Natural killer cell treated with Interleukin-12 subunit alpha and Interleukin-12 subunit beta and Interleukin-15 and Interleukin-18, amount 100 ng/mL, for 72 hours (primary cell): ENCODE results near the gene DAPK1. TPM values are rescaled to one million over a fixed set of nuclear protein-coding genes. Genes with fewer than 3 reads are reported as not detected.

Experiments used
- ATAC-seq, 2 donors: fragments of 150-1000 bp; cut with Tn5 transposase in 1 of 2; sonication (Bioruptor Pico), chemical (Tn5 transposase) in 1 of 2; 2 replicates each; pipeline ENCODE4 v1.10.0; 2021
- DNase-seq: peaks from one replicate; pipeline ENCODE4 v3.0.0; 2022; ENCODE audit warnings: low spot score
- H3K27ac Mint-ChIP-seq, 2 donors: 1 replicate in 1 of 2; 2 replicates in 1 of 2; pipeline ENCODE4 v1.8.0; 2022; ENCODE audit warnings: mixed read lengths in 2 of 2, mild to moderate bottlenecking in 1 of 2, moderate library complexity in 1 of 2
- H3K27me3 Mint-ChIP-seq, 2 donors: 1 replicate in 1 of 2; 2 replicates in 1 of 2; pipeline ENCODE4 v1.8.0; 2022; ENCODE audit warnings: mixed read lengths in 2 of 2
- H3K36me3 Mint-ChIP-seq: one replicate; pipeline ENCODE4 v1.8.0; 2022; ENCODE audit warnings: mixed read lengths
- H3K4me1 Mint-ChIP-seq, 2 donors: 1 replicate in 1 of 2; 2 replicates in 1 of 2; pipeline ENCODE4 v1.8.0; 2022; ENCODE audit warnings: low read depth in 2 of 2, mixed read lengths in 2 of 2, mild to moderate bottlenecking in 1 of 2
- H3K4me3 Mint-ChIP-seq: one replicate; pipeline ENCODE4 v1.8.0; 2022; ENCODE audit warnings: mixed read lengths
- H3K9me3 Mint-ChIP-seq: 2 replicates; pipeline ENCODE4 v1.8.0; 2022; ENCODE audit warnings: mixed read lengths
- total RNA-seq, 2 donors: library from RNA; stranded (reverse); gene quantifications; one replicate each; pipeline ENCODE4 v1.2.3, GENCODE V29; 2022

The DAPK1 gene
- total RNA-seq, 2 donors from 2014 or later = 8.5 to 31.7 TPM

- H3K27me3 Mint-ChIP-seq = no peaks in the 10 kb centered on the region
- no peaks in the 10 kb centered on the region for H3K36me3 Mint-ChIP-seq
- no peak for DNase-seq
- peaks cover 4 to 5% of the 10 kb centered on the region in 2 donors for H3K4me1 Mint-ChIP-seq
- H3K4me3 Mint-ChIP-seq = no peak overlapping the region
- no peak for ATAC-seq
- H3K9me3 Mint-ChIP-seq = no peaks in the 10 kb centered on the region
- no peak overlapping the region for H3K27ac Mint-ChIP-seq
These were observed 34.0 kb downstream of the DAPK1 start for GRCh38 chr9:87531370-87532295.

GRCh38 chr9:87533271-87533670, 35.6 kb downstream of the DAPK1 start:
- Mint-ChIP-seq H3K27me3 (no peaks in the 10 kb centered on the region), H3K36me3 (no peaks in the 10 kb centered on the region), H3K4me1 (peaks cover 4 to 5% of the 10 kb centered on the region in 2 donors), H3K27ac (no peak overlapping the region), H3K4me3 (no peak overlapping the region), H3K9me3 (no peaks in the 10 kb centered on the region)
- ATAC-seq (no peak), DNase-seq (no peak)

- Mint-ChIP-seq H3K27me3 (no peaks in the 10 kb centered on the region), H3K4me3 (no peak overlapping the region), H3K27ac (no peak overlapping the region), H3K36me3 (no peaks in the 10 kb centered on the region), H3K9me3 (no peaks in the 10 kb centered on the region), H3K4me1 (peaks cover 4 to 5% of the 10 kb centered on the region in 2 donors)
- ATAC-seq (no peak), DNase-seq (no peak)
These were observed 36.4 kb downstream of the DAPK1 start for GRCh38 chr9:87534036-87534435.

- Mint-ChIP-seq H3K4me3 (no peak overlapping the region), H3K27ac (no peak overlapping the region), H3K36me3 (no peaks in the 10 kb centered on the region), H3K27me3 (no peaks in the 10 kb centered on the region), H3K9me3 (no peaks in the 10 kb centered on the region), H3K4me1 (peaks cover 4 to 5% of the 10 kb centered on the region in 2 donors)
- ATAC-seq (no peak), DNase-seq (no peak)
These were observed 37.3 kb downstream of the DAPK1 start for GRCh38 chr9:87534957-87535356.

- H3K27ac Mint-ChIP-seq = no peak overlapping the region
- no peaks in the 10 kb centered on the region for H3K36me3 Mint-ChIP-seq
- no peaks in the 10 kb centered on the region for H3K27me3 Mint-ChIP-seq
- DNase-seq = no peak
- ATAC-seq = peak in 1 of 2 donors; percentile 46
- no peak overlapping the region for H3K4me3 Mint-ChIP-seq
- H3K4me1 Mint-ChIP-seq = peaks cover 4 to 5% of the 10 kb centered on the region in 2 donors
- no peaks in the 10 kb centered on the region for H3K9me3 Mint-ChIP-seq
These were observed 38.3 kb downstream of the DAPK1 start for GRCh38 chr9:87535817-87536539.

GRCh38 chr9:87537625-87538024, 40.0 kb downstream of the DAPK1 start:
- DNase-seq = no peak
- H3K4me1 Mint-ChIP-seq = peaks cover 4 to 5% of the 10 kb centered on the region in 2 donors
- H3K9me3 Mint-ChIP-seq = no peaks in the 10 kb centered on the region
- H3K36me3 Mint-ChIP-seq = no peaks in the 10 kb centered on the region
- no peak overlapping the region for H3K27ac Mint-ChIP-seq
- no peak overlapping the region for H3K4me3 Mint-ChIP-seq
- H3K27me3 Mint-ChIP-seq = no peaks in the 10 kb centered on the region
- ATAC-seq = no peak

- Mint-ChIP-seq H3K4me1 (peaks cover 4 to 5% of the 10 kb centered on the region in 2 donors), H3K9me3 (no peaks in the 10 kb centered on the region), H3K27me3 (no peaks in the 10 kb centered on the region), H3K27ac (no peak overlapping the region), H3K4me3 (no peak overlapping the region), H3K36me3 (no peaks in the 10 kb centered on the region)
- ATAC-seq (no peak), DNase-seq (no peak)
These were observed 42.9 kb downstream of the DAPK1 start for GRCh38 chr9:87540444-87541105.

- no peak for ATAC-seq
- H3K4me1 Mint-ChIP-seq = no peaks in the 10 kb centered on the region
These were observed 44.0 kb downstream of the DAPK1 start for GRCh38 chr9:87541663-87542062.

GRCh38 chr9:87542141-87542540, 44.5 kb downstream of the DAPK1 start:
- H3K27ac Mint-ChIP-seq = no peak overlapping the region
- no peaks in the 10 kb centered on the region for H3K9me3 Mint-ChIP-seq
- no peaks in the 10 kb centered on the region for H3K27me3 Mint-ChIP-seq
- ATAC-seq = no peak
- no peak overlapping the region for H3K4me3 Mint-ChIP-seq
- no peaks in the 10 kb centered on the region for H3K36me3 Mint-ChIP-seq
- no peak for DNase-seq
- no peaks in the 10 kb centered on the region for H3K4me1 Mint-ChIP-seq

More at GRCh38 chr9:87541663-87542062, 44.0 kb downstream of the DAPK1 start:
- H3K27ac Mint-ChIP-seq = no peak overlapping the region
- no peaks in the 10 kb centered on the region for H3K9me3 Mint-ChIP-seq
- H3K4me3 Mint-ChIP-seq = no peak overlapping the region
- no peaks in the 10 kb centered on the region for H3K27me3 Mint-ChIP-seq
- no peak for DNase-seq
- no peaks in the 10 kb centered on the region for H3K36me3 Mint-ChIP-seq

GRCh38 chr9:87543251-87543650, 45.6 kb downstream of the DAPK1 start:
- no peaks in the 10 kb centered on the region for H3K36me3 Mint-ChIP-seq
- ATAC-seq = no peak
- no peaks in the 10 kb centered on the region for H3K9me3 Mint-ChIP-seq
- no peaks in the 10 kb centered on the region for H3K27me3 Mint-ChIP-seq
- no peak overlapping the region for H3K4me3 Mint-ChIP-seq
- H3K27ac Mint-ChIP-seq = no peak overlapping the region
- no peak for DNase-seq
- no peaks in the 10 kb centered on the region for H3K4me1 Mint-ChIP-seq

- DNase-seq (no peak), ATAC-seq (no peak)
- no peak overlapping the region for H3K4me3 Mint-ChIP-seq
- no peaks in the 10 kb centered on the region for H3K36me3 Mint-ChIP-seq
- H3K9me3 Mint-ChIP-seq = no peaks in the 10 kb centered on the region
- no peak overlapping the region for H3K27ac Mint-ChIP-seq
- peaks cover 0 to 3% of the 10 kb centered on the region in 2 donors for H3K27me3 Mint-ChIP-seq
- no peaks in the 10 kb centered on the region for H3K4me1 Mint-ChIP-seq
These were observed 48.2 kb downstream of the DAPK1 start for GRCh38 chr9:87545858-87546257.

- H3K4me3 Mint-ChIP-seq = no peak overlapping the region
- no peaks in the 10 kb centered on the region for H3K36me3 Mint-ChIP-seq
- DNase-seq = no peak
- H3K4me1 Mint-ChIP-seq = no peaks in the 10 kb centered on the region
- no peak overlapping the region for H3K27ac Mint-ChIP-seq
- peaks cover 0 to 3% of the 10 kb centered on the region in 2 donors for H3K27me3 Mint-ChIP-seq
- H3K9me3 Mint-ChIP-seq = no peaks in the 10 kb centered on the region
- ATAC-seq = no peak
These were observed 49.0 kb downstream of the DAPK1 start for GRCh38 chr9:87546704-87547103.

- Mint-ChIP-seq H3K36me3 (no peaks in the 10 kb centered on the region), H3K4me3 (no peak overlapping the region), H3K27ac (no peak overlapping the region), H3K4me1 (no peaks in the 10 kb centered on the region), H3K9me3 (no peaks in the 10 kb centered on the region), H3K27me3 (peaks cover 0 to 3% of the 10 kb centered on the region in 2 donors)
- no peak for DNase-seq
- no peak for ATAC-seq
These were observed 50.0 kb downstream of the DAPK1 start for GRCh38 chr9:87547671-87548081.

- no peak for ATAC-seq
- Mint-ChIP-seq H3K27ac (no peak overlapping the region), H3K27me3 (peaks cover 0 to 3% of the 10 kb centered on the region in 2 donors), H3K4me1 (no peaks in the 10 kb centered on the region), H3K4me3 (no peak overlapping the region), H3K36me3 (no peaks in the 10 kb centered on the region), H3K9me3 (no peaks in the 10 kb centered on the region)
- DNase-seq = no peak
These were observed 50.5 kb downstream of the DAPK1 start for GRCh38 chr9:87548159-87548558.
